Activated CD8-positive, alpha-beta memory T cell treated with anti-CD3 and anti-CD28 coated beads, Interleukin-2, amount 10 ng/mL, durations not matched to agents 7 days and 5 days (primary cell): ENCODE results near the gene HINFP. TPM values are rescaled to one million over a fixed set of nuclear protein-coding genes. Genes with fewer than 3 reads are reported as not detected.

Source experiments
- ATAC-seq: fragments of 150-1000 bp; cut with Tn5 transposase; one replicate; pipeline ENCODE4 v1.10.0; 2021; ENCODE audit warnings: moderate library complexity
- CTCF ChIA-PET: fragments of 350-600 bp; sonication (Branson Sonifier 250); formaldehyde crosslinking; loops from one replicate; lab custom pipeline; 2021; ENCODE audit warnings: antibody characterized with exemption; lab: Charles Lee
- DNase-seq: peaks from one replicate; pipeline ENCODE4 v3.0.0-alpha.2; 2020
- H3K27ac Mint-ChIP-seq: one replicate; pipeline ENCODE4 v1.8.0; 2021; ENCODE audit warnings: mild to moderate bottlenecking, mixed read lengths
- H3K27me3 Mint-ChIP-seq: one replicate; pipeline ENCODE4 v1.8.0; 2021; ENCODE audit warnings: mixed read lengths
- H3K36me3 Mint-ChIP-seq: one replicate; pipeline ENCODE4 v1.8.0; 2021; ENCODE audit warnings: mild to moderate bottlenecking, mixed read lengths
- H3K4me1 Mint-ChIP-seq: one replicate; pipeline ENCODE4 v1.8.0; 2021; ENCODE audit warnings: mixed read lengths
- H3K4me3 Mint-ChIP-seq: one replicate; pipeline ENCODE4 v1.8.0; 2021; ENCODE audit warnings: mild to moderate bottlenecking, moderate library complexity, mixed read lengths
- H3K9me3 Mint-ChIP-seq: one replicate; pipeline ENCODE4 v1.8.0; 2022; ENCODE audit warnings: low read depth, mixed read lengths
- total RNA-seq, 2 experiments: library from RNA; stranded (reverse); gene quantifications; one replicate each; pipeline ENCODE4 v1.2.3, GENCODE V29; 2021

The HINFP gene
- total RNA-seq, 2 experiments from 2014 or later: 40.4 to 43.0 TPM

GRCh38 chr11:119114351-119114750 is 7.0 kb upstream of the HINFP start:
- H3K36me3 Mint-ChIP-seq: peaks cover 49% of the 10 kb centered on the region

GRCh38 chr11:119115484-119116234 is 5.7 kb upstream of the HINFP start:
- DNase-seq (peak; percentile 42), ATAC-seq (peak; percentile 57)
- Mint-ChIP-seq H3K4me1 (peaks cover 28% of the 10 kb centered on the region), H3K36me3 (peaks cover 44% of the 10 kb centered on the region), H3K4me3 (peak overlapping the region; percentile 58), H3K27ac (peak overlapping the region; percentile 90), H3K9me3 (no peaks in the 10 kb centered on the region), H3K27me3 (no peaks in the 10 kb centered on the region)
- CTCF ChIA-PET: interaction anchor here (0.9 to 1.6 kb wide), 5 partner anchors 9 to 89 kb away, joined by 3 to 5 read pairs (median 3); partner anchors contain the start of gene C2CD2L

More at GRCh38 chr11:119114351-119114750, 7.0 kb upstream of the HINFP start:
- CTCF ChIA-PET: interaction anchor here (1.2 to 1.6 kb wide), 2 partner anchors 12 to 208 kb away, joined by 3 to 5 read pairs; no protein-coding TSS in a partner anchor
- no peaks in the 10 kb centered on the region for H3K9me3 Mint-ChIP-seq
- DNase-seq (no peak), ATAC-seq (no peak)
- peak overlapping the region; percentile 90 for H3K27ac Mint-ChIP-seq
- H3K4me1 Mint-ChIP-seq: peaks cover 33% of the 10 kb centered on the region
- H3K27me3 Mint-ChIP-seq: no peaks in the 10 kb centered on the region
- H3K4me3 Mint-ChIP-seq: no peak overlapping the region

- ATAC-seq (no peak), DNase-seq (no peak)
- Mint-ChIP-seq H3K36me3 (peaks cover 42% of the 10 kb centered on the region), H3K27me3 (no peaks in the 10 kb centered on the region), H3K4me1 (peaks cover 32% of the 10 kb centered on the region), H3K27ac (peak overlapping the region; percentile 90), H3K9me3 (no peaks in the 10 kb centered on the region), H3K4me3 (no peak overlapping the region)
- CTCF ChIA-PET: interaction anchor here (0.9 to 1.6 kb wide), 5 partner anchors 9 to 88 kb away, joined by 3 to 5 read pairs (median 3); partner anchors contain the start of gene C2CD2L
These were observed 5.2 kb upstream of the HINFP start for GRCh38 chr11:119116235-119116594.

DNA sequence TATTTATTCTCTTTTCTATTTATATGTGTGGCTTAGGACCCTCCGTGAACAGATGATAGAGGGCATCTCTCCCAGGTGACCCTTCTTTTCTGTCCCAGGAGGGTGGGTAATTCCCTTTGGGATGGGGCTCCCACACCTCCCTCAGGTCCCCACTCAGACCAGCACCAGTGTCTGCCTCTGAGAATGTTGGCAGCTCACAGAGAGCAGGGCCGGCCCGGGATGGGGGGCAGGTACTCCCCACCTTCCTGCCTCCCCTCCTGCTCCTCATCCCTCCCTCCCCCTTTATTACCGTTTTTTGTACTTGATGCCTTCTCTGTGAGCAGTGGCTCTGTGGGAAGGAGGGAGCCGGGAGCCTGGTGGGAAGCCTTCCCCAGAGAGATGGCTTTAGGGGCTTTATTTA is 4.8 kb upstream of the HINFP start:
- DNase-seq (no peak), ATAC-seq (no peak)
- peak overlapping the region; percentile 22 for H3K27ac Mint-ChIP-seq
- peaks cover 32% of the 10 kb centered on the region for H3K4me1 Mint-ChIP-seq
- H3K27me3 Mint-ChIP-seq: no peaks in the 10 kb centered on the region
- CTCF ChIA-PET: interaction anchor here (1.4 kb wide), 2 partner anchors 10 to 88 kb away, joined by 3 read pairs; partner anchors contain the start of gene C2CD2L
- no peak overlapping the region for H3K4me3 Mint-ChIP-seq
- peaks cover 39% of the 10 kb centered on the region for H3K36me3 Mint-ChIP-seq
- H3K9me3 Mint-ChIP-seq: no peaks in the 10 kb centered on the region

DNA sequence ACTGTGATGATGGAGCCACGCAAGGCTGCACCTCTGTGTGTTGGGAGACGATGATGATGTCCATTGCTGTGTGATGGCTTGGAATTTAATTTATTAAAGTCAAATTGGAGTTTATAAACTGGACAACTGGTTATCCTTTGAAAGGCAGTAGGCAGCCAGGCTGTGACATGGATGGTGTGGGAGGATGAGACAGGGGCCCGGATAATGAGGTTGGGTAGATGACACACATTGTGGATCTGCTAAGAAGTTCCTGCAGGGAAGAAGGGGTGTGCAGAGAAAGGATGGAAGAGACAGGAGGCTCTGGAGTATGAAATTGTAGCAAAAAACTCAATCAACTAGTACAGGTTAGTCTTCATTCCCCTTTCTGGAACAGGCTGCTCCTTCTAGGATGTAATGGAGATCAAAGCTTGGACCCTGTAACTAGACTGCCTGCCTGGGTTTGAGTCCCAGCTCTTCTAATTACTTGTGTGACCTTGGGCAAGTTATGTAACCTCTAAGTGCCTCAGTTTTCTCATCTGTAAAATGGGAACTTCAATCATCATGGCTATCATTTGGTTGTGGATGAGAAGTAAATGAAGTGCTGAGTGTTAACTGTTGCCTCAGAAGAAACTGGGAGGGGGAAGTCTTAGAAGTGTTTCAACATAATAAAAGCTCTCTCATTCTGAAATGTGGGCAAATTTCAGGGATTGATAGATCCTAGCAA is 4.2 kb upstream of the HINFP start:
- CTCF ChIA-PET: no interaction called here
- DNase-seq (no peak), ATAC-seq (no peak)
- H3K27me3 Mint-ChIP-seq: no peaks in the 10 kb centered on the region
- no peak overlapping the region for H3K4me3 Mint-ChIP-seq
- H3K36me3 Mint-ChIP-seq: peaks cover 35% of the 10 kb centered on the region
- H3K9me3 Mint-ChIP-seq: no peaks in the 10 kb centered on the region
- peaks cover 35% of the 10 kb centered on the region for H3K4me1 Mint-ChIP-seq
- no peak overlapping the region for H3K27ac Mint-ChIP-seq

DNA sequence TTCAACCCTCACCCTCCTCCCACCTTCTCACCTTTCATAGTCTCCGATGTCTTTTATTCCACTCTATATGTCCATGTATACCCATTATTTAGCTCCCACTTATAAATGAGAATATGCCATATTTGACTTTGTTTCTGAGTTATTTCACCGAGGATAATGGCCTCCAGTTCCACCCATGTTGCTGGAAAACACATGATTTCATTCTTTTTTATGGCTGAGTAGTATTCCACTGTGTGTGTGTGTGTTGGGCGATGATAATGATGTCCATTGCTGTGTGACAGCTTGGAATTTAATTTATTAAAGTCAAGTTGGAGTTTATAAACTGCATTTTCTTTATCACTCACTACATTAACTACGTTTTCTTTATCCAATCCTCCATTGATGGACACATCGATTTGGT is 3.2 kb upstream of the HINFP start:
- Mint-ChIP-seq H3K27me3 (no peaks in the 10 kb centered on the region), H3K36me3 (peaks cover 32% of the 10 kb centered on the region), H3K4me3 (no peak overlapping the region), H3K9me3 (no peaks in the 10 kb centered on the region), H3K4me1 (peaks cover 43% of the 10 kb centered on the region), H3K27ac (no peak overlapping the region)
- CTCF ChIA-PET: interaction anchor here (0.8 to 1.2 kb wide), 5 partner anchors 9 to 220 kb away, joined by 3 to 5 read pairs (median 4); partner anchors contain the start of gene C2CD2L
- no peak for DNase-seq
- ATAC-seq: no peak

- Mint-ChIP-seq H3K27me3 (no peaks in the 10 kb centered on the region), H3K9me3 (no peaks in the 10 kb centered on the region), H3K4me1 (peaks cover 44% of the 10 kb centered on the region), H3K27ac (no peak overlapping the region), H3K4me3 (no peak overlapping the region), H3K36me3 (peaks cover 28% of the 10 kb centered on the region)
- DNase-seq: no peak
- CTCF ChIA-PET: interaction anchor here (0.8 to 1.2 kb wide), 4 partner anchors 12 to 219 kb away, joined by 3 to 5 read pairs (median 4); partner anchors contain the start of gene C2CD2L
- no peak for ATAC-seq
These were observed 2.4 kb upstream of the HINFP start for GRCh38 chr11:119118946-119119345.

- H3K9me3 Mint-ChIP-seq: no peaks in the 10 kb centered on the region
- peak overlapping the region; percentile 87 for H3K27ac Mint-ChIP-seq
- ATAC-seq: no peak
- CTCF ChIA-PET: interaction anchor here (0.7 to 2.8 kb wide), 4 partner anchors 12 to 86 kb away, joined by 3 to 10 read pairs (median 4); partner anchors contain the start of genes C2CD2L and CBL
- DNase-seq: no peak
- H3K27me3 Mint-ChIP-seq: no peaks in the 10 kb centered on the region
- H3K4me1 Mint-ChIP-seq: peaks cover 31% of the 10 kb centered on the region
- peaks cover 22% of the 10 kb centered on the region for H3K36me3 Mint-ChIP-seq
- H3K4me3 Mint-ChIP-seq: peak overlapping the region; percentile 99
These were observed 757 bp upstream of the HINFP start for GRCh38 chr11:119120639-119121007.

- Mint-ChIP-seq H3K36me3 (peaks cover 15% of the 10 kb centered on the region), H3K27me3 (no peaks in the 10 kb centered on the region), H3K4me1 (peaks cover 33% of the 10 kb centered on the region), H3K4me3 (peak overlapping the region; percentile 99), H3K9me3 (no peaks in the 10 kb centered on the region), H3K27ac (peak overlapping the region; percentile 87)
- no peak for ATAC-seq
- no peak for DNase-seq
- CTCF ChIA-PET: interaction anchor here (0.8 to 2.8 kb wide), 9 partner anchors 13 to 202 kb away, joined by 3 to 10 read pairs (median 3); partner anchors contain the start of gene C2CD2L
These were observed 388 bp downstream of the HINFP start for GRCh38 chr11:119121811-119122124.

- no peak for ATAC-seq
- Mint-ChIP-seq H3K4me3 (no peak overlapping the region), H3K9me3 (no peaks in the 10 kb centered on the region), H3K27me3 (no peaks in the 10 kb centered on the region), H3K4me1 (peaks cover 34% of the 10 kb centered on the region), H3K27ac (no peak overlapping the region), H3K36me3 (peaks cover 22% of the 10 kb centered on the region)
- no peak for DNase-seq
- CTCF ChIA-PET: interaction anchor here (0.9 to 1.0 kb wide), 2 partner anchors 43 to 58 kb away, joined by 3 read pairs; partner anchors contain the start of genes NLRX1 and VPS11
These were observed 4.4 kb downstream of the HINFP start for GRCh38 chr11:119125821-119126220.

DNA sequence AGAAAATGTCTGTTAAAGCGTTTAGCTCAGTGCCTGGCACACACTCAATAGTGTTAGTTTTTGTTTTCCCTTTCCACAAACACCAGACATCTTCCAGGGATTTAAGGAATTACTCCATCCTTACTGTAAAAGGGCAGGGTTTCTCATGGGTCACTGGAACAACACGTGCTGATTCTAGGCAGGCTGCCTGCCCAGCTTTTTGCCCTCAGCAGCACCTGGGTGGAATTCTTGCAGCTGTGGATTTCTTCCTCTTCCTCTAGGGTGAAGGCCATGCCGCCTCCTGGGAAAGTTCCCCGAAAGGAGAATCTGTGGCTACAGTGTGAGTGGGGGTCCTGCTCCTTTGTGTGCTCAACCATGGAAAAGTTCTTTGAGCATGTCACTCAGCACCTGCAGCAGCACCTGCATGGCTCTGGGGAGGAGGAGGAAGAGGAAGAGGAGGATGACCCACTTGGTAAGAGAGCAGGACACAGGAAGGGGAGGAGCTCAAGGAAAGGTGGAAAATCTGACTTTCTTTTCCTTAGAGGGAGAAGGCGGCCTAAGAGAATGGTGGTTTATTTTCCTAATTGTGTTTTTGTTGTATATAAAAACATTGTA is 5.4 kb downstream of the HINFP start:
- H3K27ac Mint-ChIP-seq: peak overlapping the region; percentile 20
- H3K4me3 Mint-ChIP-seq: no peak overlapping the region

GRCh38 chr11:119130662-119131061 is 9.3 kb downstream of the HINFP start:
- peaks cover 34% of the 10 kb centered on the region for H3K36me3 Mint-ChIP-seq
- no peak overlapping the region for H3K4me3 Mint-ChIP-seq
- no peaks in the 10 kb centered on the region for H3K9me3 Mint-ChIP-seq
- DNase-seq (no peak), ATAC-seq (no peak)
- peaks cover 14% of the 10 kb centered on the region for H3K4me1 Mint-ChIP-seq
- CTCF ChIA-PET: no interaction called here
- no peak overlapping the region for H3K27ac Mint-ChIP-seq
- H3K27me3 Mint-ChIP-seq: no peaks in the 10 kb centered on the region

More for the DNA sequence above, 5.4 kb downstream of the HINFP start:
- DNase-seq (no peak), ATAC-seq (no peak)
- H3K4me1 Mint-ChIP-seq: peaks cover 31% of the 10 kb centered on the region
- H3K36me3 Mint-ChIP-seq: peaks cover 28% of the 10 kb centered on the region
- H3K9me3 Mint-ChIP-seq: no peaks in the 10 kb centered on the region
- no peaks in the 10 kb centered on the region for H3K27me3 Mint-ChIP-seq
- CTCF ChIA-PET: interaction anchor here (0.9 to 1.0 kb wide), 2 partner anchors 42 to 59 kb away, joined by 3 read pairs; partner anchors contain the start of genes NLRX1 and VPS11
